Posterior vena cava (tissue), 2 donors: Measurements from ENCODE around the gene SH3GL3. TPM values are rescaled to one million over a fixed set of nuclear protein-coding genes. Genes with fewer than 3 reads are reported as not detected.
A peak's percentile ranks its signal among the peaks of the same experiment; 100 is the strongest.

Experiments used
- DNase-seq: peaks from one replicate; pipeline ENCODE4 v3.0.0-alpha.2; 2020; ENCODE audit warnings: low spot score
- intact Hi-C, 2 donors: fragments of 100-400 bp; cut with DNase I; formaldehyde crosslinking; loops; one replicate each; pipeline versions ENCODE4 v1.14.1 to v1.14.2; 2022 to 2023
- total RNA-seq, 2 donors: library from RNA; stranded (reverse); fragmentation: NEBNext Ultra II Directional; extraction: Animal tissue kit (Norgen Biotek cat#: 25700); gene quantifications; one replicate each; pipeline ENCODE4 v1.2.1, GENCODE V29; 2021
- donor health status: DM: yes; HTN: yes; CAD: no.
- donor health status: DM: yes; HTN: yes; CAD: no.

Gene SH3GL3
- total RNA-seq, 2 donors from 2014 or later = 0.29 TPM; not detected in 1

DNA sequence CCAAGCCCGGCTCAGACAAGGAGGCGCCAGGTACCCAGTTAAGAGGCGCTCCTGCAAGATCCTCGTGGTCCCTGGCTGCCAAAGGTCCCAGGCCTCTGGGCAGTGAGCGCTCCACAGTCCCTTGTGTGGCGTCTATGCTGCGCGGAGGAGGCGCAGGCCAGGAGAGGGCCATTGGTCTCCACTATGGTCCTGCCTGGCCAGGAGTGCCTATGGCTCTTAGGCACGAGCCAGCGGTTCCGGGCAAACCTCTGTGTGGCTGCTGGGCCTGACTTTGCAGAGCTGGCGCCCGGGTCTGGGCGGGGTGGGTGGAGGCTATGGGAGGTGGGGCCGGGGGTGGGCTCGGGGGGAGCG, 206.1 kb downstream of the SH3GL3 start:
- intact Hi-C loops = no loop called here

GRCh38 chr15:83653639-83654378, 206.7 kb downstream of the SH3GL3 start, which contains the start of gene ADAMTSL3:
Gene ADAMTSL3 (plus strand): TSS chr15:83654123. CDS start chr15:83655762, 1,639 bp downstream.
- peak; percentile 91 for DNase-seq

More for the DNA sequence above, 206.1 kb downstream of the SH3GL3 start:
- DNase-seq = no peak

GRCh38 chr15:83654379-83655236, 207.5 kb downstream of the SH3GL3 start:
- intact Hi-C loops = no loop called here
- DNase-seq = no peak

More at GRCh38 chr15:83653639-83654378, 206.7 kb downstream of the SH3GL3 start, which contains the start of gene ADAMTSL3:
- intact Hi-C loops = no loop called here

- intact Hi-C loops = no loop called here
Measured at GRCh38 chr15:83655237-83655616, 208.1 kb downstream of the SH3GL3 start.

DNA sequence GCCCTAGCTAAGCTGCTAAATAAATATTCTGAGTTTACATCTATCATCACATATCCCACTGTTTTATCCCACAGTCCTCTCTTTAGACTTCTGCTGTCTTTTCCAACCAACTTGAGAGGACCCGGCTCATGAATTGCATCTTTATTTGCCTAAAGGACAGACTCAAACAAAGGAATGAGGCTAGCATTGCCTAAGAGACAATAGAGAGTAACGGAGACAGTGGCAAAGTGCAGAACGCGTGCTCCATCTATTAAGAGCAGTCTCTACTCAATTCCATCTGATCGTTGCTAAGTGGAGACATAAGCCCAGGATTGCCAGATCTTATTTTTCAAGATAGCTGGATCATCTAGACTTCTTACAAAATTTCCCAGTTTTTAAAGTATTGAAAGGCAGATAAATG, 209.1 kb downstream of the SH3GL3 start:
- intact Hi-C loops = no loop called here
- DNase-seq = no peak

More at GRCh38 chr15:83655237-83655616, 208.1 kb downstream of the SH3GL3 start:
- DNase-seq = no peak

DNA sequence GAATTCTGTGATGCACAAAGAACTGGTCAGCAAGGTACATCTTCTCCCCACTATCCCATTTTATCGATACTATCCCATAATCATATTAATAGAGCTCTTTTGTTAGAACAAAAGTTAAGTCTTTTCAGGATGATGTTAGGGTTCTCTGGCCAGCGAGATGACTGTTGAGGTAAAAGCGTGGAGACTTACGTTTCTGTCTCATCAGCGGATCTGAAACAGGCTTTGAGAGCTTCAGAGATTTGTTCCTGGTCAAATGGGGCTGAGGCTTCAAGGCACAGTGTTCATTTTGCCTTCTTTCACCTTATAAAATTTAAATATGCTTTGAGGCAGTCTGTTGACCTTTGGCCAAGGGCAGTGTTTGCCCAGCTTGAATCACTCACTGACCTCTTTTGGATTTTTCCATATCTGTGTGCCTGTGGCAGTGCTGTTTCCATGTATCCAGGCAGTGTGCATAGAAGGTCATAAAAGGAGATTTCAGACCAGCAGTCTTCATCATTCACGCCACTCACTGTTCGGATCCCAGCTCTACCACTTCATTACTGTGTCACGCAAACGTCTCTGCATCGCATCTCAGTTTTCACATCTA, 209.9 kb downstream of the SH3GL3 start:
- intact Hi-C loops = no loop called here
- no peak for DNase-seq

- intact Hi-C loops = no loop called here
- DNase-seq = no peak
Measured at GRCh38 chr15:83657549-83657948, 210.4 kb downstream of the SH3GL3 start.

GRCh38 chr15:83658430-83659416, 211.6 kb downstream of the SH3GL3 start:
- peak; percentile 79 for DNase-seq
- intact Hi-C loops = no loop called here

- intact Hi-C loops = no loop called here
- DNase-seq = no peak
Measured at GRCh38 chr15:83659417-83659812, 212.3 kb downstream of the SH3GL3 start.

DNA sequence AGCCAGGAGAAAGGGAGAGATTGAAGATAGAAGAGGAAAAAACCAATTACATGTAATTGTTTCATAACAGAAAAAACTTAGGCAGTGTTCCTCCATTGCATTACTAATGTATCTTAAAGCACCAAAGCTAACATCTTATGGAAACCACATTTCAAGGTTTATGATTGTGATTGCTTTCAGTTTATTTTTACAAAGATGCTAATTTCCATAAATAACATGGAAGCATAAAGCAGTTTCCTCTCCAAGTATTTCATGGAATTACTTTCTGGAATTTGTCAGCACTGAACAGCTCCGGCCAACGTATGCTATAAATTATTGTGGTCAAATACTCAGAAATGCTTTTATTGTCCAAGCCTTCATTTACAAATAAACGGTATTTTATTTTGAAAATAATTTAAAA, 218.3 kb downstream of the SH3GL3 start:
- intact Hi-C loops = no loop called here
- DNase-seq = no peak

Other genes starting within 250 kb of the SH3GL3 start
- 10 to 100 TPM; 57.9 to 70.0 TPM for gene HDGFL3, start 239.5 kb upstream of the SH3GL3 start, total RNA-seq
- gene BNC1, start 162.7 kb upstream of the SH3GL3 start, total RNA-seq = under 1 TPM; 0.19 to 0.29 TPM
- 10 to 100 TPM; 13.0 to 17.4 TPM for gene ADAMTSL3, start 206.8 kb downstream of the SH3GL3 start, total RNA-seq